Lower leg skin (tissue), 4 donors: Measurements from ENCODE around the gene SCAPER. TPM values are rescaled to one million over a fixed set of nuclear protein-coding genes. Genes with fewer than 3 reads are reported as not detected.

Source experiments
- DNase-seq, 2 donors: peaks; one replicate each; pipeline ENCODE4 v3.0.0-alpha.2; 2019; ENCODE audit warnings: low spot score in 2 of 2
- H3K4me3 ChIP-seq: fragments of 200-600 bp; sonication (generic); 2 replicates; pipeline ENCODE4 v1.5.1; 2017; ENCODE audit warnings: mild to moderate bottlenecking, low read depth; ENCODE audit not compliant: poor library complexity, severe bottlenecking
- CTCF ChIP-seq, 3 donors: fragments of 450-650 bp; IDR thresholded peaks; one replicate each; pipeline ENCODE4 v1.5.1; 2016; ENCODE audit warnings: antibody characterized with exemption in 3 of 3, mild to moderate bottlenecking in 3 of 3, moderate library complexity in 2 of 3
- POLR2A ChIP-seq, 2 donors: fragments of 450-650 bp; IDR thresholded peaks; one replicate each; pipeline ENCODE4 v1.6.1; 2016 to 2017; ENCODE audit warnings: antibody characterized with exemption in 2 of 2, mild to moderate bottlenecking in 1 of 2, moderate library complexity in 1 of 2
- WGBS, 2 donors: methylation state at CpG; one replicate each; pipeline ENCODE4 v1.1.5; 2018; 5-methylcytosine and 5-hydroxymethylcytosine counted together
- intact Hi-C: fragments of 100-400 bp; cut with DNase I; formaldehyde crosslinking; loops from one replicate; pipeline ENCODE4 v1.15.0; 2023; ENCODE audit warnings: low total_unique reads
- total RNA-seq, 4 donors: library from RNA; depleted of rRNA; stranded (reverse); fragments of >200 nt; gene quantifications; one replicate each; pipeline ENCODE4 v1.1.0, GENCODE V29; 2016

The SCAPER gene
- total RNA-seq, 4 donors from 2014 or later = 23.8 to 63.2 (median 32.9) TPM

- 81 to 86% methylated on average over 8 of the region's 8 CpGs for WGBS, 2 donors
- TF ChIP-seq CTCF (IDR thresholded peaks at IDR 0.05) (no peak), POLR2A (IDR thresholded peaks at IDR 0.05) (no peak)
- intact Hi-C loops = no loop called here
- peak in 1 of 2 donors; percentile 25 for DNase-seq
- H3K4me3 ChIP-seq = no peak overlapping the region
Observed at GRCh38 chr15:76327191-76328105, 577.7 kb downstream of the SCAPER start.

- DNase-seq = no peak
- intact Hi-C loops = no loop called here
- TF ChIP-seq POLR2A (IDR thresholded peaks at IDR 0.05) (no peak), CTCF (IDR thresholded peaks at IDR 0.05) (no peak)
- H3K4me3 ChIP-seq = no peak overlapping the region
- 69 to 74% methylated on average over 2 of the region's 2 CpGs for WGBS, 2 donors
Observed at GRCh38 chr15:76325704-76326103, 579.4 kb downstream of the SCAPER start.

GRCh38 chr15:76324066-76324465 lies 581.1 kb downstream of the SCAPER start:
- 61 to 69% methylated on average over 3 of the region's 3 CpGs for WGBS, 2 donors
- no peak for DNase-seq
- no peak overlapping the region for H3K4me3 ChIP-seq
- no peak for TF ChIP-seq POLR2A (IDR thresholded peaks at IDR 0.05)
- no peak for TF ChIP-seq CTCF (IDR thresholded peaks at IDR 0.05)
- intact Hi-C loops = no loop called here

- 75 to 76% methylated on average over 5 of the region's 5 CpGs for WGBS, 2 donors
- H3K4me3 ChIP-seq = no peak overlapping the region
- TF ChIP-seq CTCF (IDR thresholded peaks at IDR 0.05) (no peak), POLR2A (IDR thresholded peaks at IDR 0.05) (no peak)
- intact Hi-C loops = no loop called here
- no peak for DNase-seq
Observed at GRCh38 chr15:76321602-76322001, 583.5 kb downstream of the SCAPER start.

GRCh38 chr15:76321171-76321570 lies 584.0 kb downstream of the SCAPER start:
- H3K4me3 ChIP-seq = no peak overlapping the region
- 68 to 77% methylated on average over 10 of the region's 10 CpGs for WGBS, 2 donors
- intact Hi-C loops = no loop called here
- TF ChIP-seq POLR2A (IDR thresholded peaks at IDR 0.05) = no peak
- TF ChIP-seq CTCF (IDR thresholded peaks at IDR 0.05) = no peak
- no peak for DNase-seq
